Right lung (tissue), 5 donors: ENCODE measurements around the gene ZDHHC7. TPM values are rescaled to one million over a fixed set of nuclear protein-coding genes. Genes with fewer than 3 reads are reported as not detected.
"Not testable (repeated sequence)": the region's sequence is repeated elsewhere in the genome, so short reads cannot be mapped to it uniquely, and the experiment has no call there.

Source experiments
- DNase-seq, 2 donors: peaks; one replicate each; pipeline ENCODE4 v3.0.0-alpha.2; 2013
- polyA plus RNA-seq, 5 donors: library from polyadenylated mRNA; unstranded; fragments of 120-200 nt; gene quantifications; one replicate each; pipeline versions ENCODE4 v1.2.1 to v1.2.3, GENCODE V29; 2013; ENCODE audit warnings: inconsistent platforms in 1 of 5, low replicate concordance in 1 of 5; ENCODE audit not compliant: insufficient read length in 5 of 5, insufficient read depth in 1 of 5

Gene ZDHHC7
- polyA plus RNA-seq, 5 donors: 52.9 to 68.4 (median 59.7) TPM

GRCh38 chr16:85046472-85046916 is 35.2 kb upstream of the ZDHHC7 start:
- no peak for DNase-seq

GRCh38 chr16:85045641-85046471 is 34.5 kb upstream of the ZDHHC7 start:
- no peak for DNase-seq

GRCh38 chr16:85045077-85045476 is 33.7 kb upstream of the ZDHHC7 start:
- no peak for DNase-seq

- DNase-seq: no peak
Measured at GRCh38 chr16:85042606-85043005, 31.3 kb upstream of the ZDHHC7 start.

GRCh38 chr16:85042167-85042526 is 30.8 kb upstream of the ZDHHC7 start:
- no peak for DNase-seq

- no peak for DNase-seq
Measured at GRCh38 chr16:85041219-85042166, 30.2 kb upstream of the ZDHHC7 start.

- DNase-seq: no peak
Measured at GRCh38 chr16:85040685-85041084, 29.4 kb upstream of the ZDHHC7 start.

- DNase-seq: no peak
Measured at GRCh38 chr16:85037721-85038120, 26.4 kb upstream of the ZDHHC7 start.

GRCh38 chr16:85037050-85037410 is 25.7 kb upstream of the ZDHHC7 start:
- DNase-seq: no peak

GRCh38 chr16:85036236-85037049 is 25.1 kb upstream of the ZDHHC7 start:
- DNase-seq: no peak

GRCh38 chr16:85034591-85035433 is 23.5 kb upstream of the ZDHHC7 start:
- no peak for DNase-seq

- no peak for DNase-seq
Measured at GRCh38 chr16:85033171-85033570, 21.8 kb upstream of the ZDHHC7 start.

GRCh38 chr16:85032187-85032586 is 20.9 kb upstream of the ZDHHC7 start:
- not testable (repeated sequence) for DNase-seq

GRCh38 chr16:85031451-85031850 is 20.1 kb upstream of the ZDHHC7 start:
- no peak for DNase-seq

- peak in 1 of 2 donors; percentile 62 for DNase-seq
Measured at GRCh38 chr16:85029981-85030401, 18.7 kb upstream of the ZDHHC7 start.

- DNase-seq: no peak
Measured at GRCh38 chr16:85029408-85029784, 18.1 kb upstream of the ZDHHC7 start.

GRCh38 chr16:85028685-85029407 is 17.5 kb upstream of the ZDHHC7 start:
- no peak for DNase-seq

- DNase-seq: no peak
Measured at GRCh38 chr16:85027958-85028684, 16.8 kb upstream of the ZDHHC7 start.

GRCh38 chr16:85027349-85027957 is 16.1 kb upstream of the ZDHHC7 start, which contains the start of gene KIAA0513:
Gene KIAA0513 (plus strand): TSS chr16:85027795. CDS start chr16:85067072, 39,277 bp downstream.
- DNase-seq: peak; percentile 96
